Measurements from ENCODE around the gene PTPRO. TPM values are rescaled to one million over a fixed set of nuclear protein-coding genes. Genes with fewer than 3 reads are reported as not detected.

PTPRO gene
- total RNA-seq, 4 donors from 2014 or later, result 0.52 to 5.0 (median 1.0) TPM

DNA sequence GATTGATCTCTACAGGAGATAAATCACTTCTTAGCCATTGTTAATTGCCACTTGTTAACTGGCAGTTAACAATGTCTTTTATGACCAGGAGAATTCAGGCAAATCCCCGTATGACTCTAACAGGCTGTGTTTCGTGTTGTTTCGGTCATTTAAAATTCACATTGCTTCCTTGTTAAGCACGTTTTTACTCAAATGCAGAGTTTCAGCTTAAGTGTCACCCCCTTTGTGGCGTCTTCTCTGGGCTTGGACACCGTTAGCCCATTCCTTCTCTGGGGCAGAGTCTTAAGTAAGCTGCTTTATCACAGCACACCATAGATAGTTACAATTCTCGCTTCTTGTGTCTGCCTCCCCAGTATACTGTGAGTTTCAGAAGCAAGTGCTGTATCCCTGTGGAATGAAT is 261.5 kb downstream of the PTPRO start:
- H3K4me1 ChIP-seq, result no peaks in the 10 kb centered on the region
- TF ChIP-seq EP300 (IDR thresholded peaks at IDR 0.05), result no peak
- TF ChIP-seq POLR2AphosphoS5 (IDR thresholded peaks at IDR 0.05), result no peak
- TF ChIP-seq, protein P1, sequence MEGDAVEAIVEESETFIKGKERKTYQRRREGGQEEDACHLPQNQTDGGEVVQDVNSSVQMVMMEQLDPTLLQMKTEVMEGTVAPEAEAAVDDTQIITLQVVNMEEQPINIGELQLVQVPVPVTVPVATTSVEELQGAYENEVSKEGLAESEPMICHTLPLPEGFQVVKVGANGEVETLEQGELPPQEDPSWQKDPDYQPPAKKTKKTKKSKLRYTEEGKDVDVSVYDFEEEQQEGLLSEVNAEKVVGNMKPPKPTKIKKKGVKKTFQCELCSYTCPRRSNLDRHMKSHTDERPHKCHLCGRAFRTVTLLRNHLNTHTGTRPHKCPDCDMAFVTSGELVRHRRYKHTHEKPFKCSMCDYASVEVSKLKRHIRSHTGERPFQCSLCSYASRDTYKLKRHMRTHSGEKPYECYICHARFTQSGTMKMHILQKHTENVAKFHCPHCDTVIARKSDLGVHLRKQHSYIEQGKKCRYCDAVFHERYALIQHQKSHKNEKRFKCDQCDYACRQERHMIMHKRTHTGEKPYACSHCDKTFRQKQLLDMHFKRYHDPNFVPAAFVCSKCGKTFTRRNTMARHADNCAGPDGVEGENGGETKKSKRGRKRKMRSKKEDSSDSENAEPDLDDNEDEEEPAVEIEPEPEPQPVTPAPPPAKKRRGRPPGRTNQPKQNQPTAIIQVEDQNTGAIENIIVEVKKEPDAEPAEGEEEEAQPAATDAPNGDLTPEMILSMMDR (IDR thresholded peaks at IDR 0.05), result no peak
- no peak for TF ChIP-seq POLR2A (IDR thresholded peaks at IDR 0.05; ENCODE audit: low read depth)
- intact Hi-C loops (cut with DNase I), result loop anchor here (5.0 kb wide), 1 partner anchor 307 kb away; no protein-coding TSS in a partner anchor
- no peak overlapping the region for H3K27ac ChIP-seq (replicated peaks in 1 of 4)
- no peak overlapping the region for H3K4me3 ChIP-seq
- no peaks in the 10 kb centered on the region for H3K9me3 ChIP-seq
- no peak for DNase-seq (ENCODE audit: extremely low spot score)
- 76% methylated on average over 7 of the region's 7 CpGs for WGBS
- peaks cover 0 to 6% (median 0%) of the 10 kb centered on the region in 4 donors for H3K27me3 ChIP-seq
- H3K36me3 ChIP-seq, result no peaks in the 10 kb centered on the region

DNA sequence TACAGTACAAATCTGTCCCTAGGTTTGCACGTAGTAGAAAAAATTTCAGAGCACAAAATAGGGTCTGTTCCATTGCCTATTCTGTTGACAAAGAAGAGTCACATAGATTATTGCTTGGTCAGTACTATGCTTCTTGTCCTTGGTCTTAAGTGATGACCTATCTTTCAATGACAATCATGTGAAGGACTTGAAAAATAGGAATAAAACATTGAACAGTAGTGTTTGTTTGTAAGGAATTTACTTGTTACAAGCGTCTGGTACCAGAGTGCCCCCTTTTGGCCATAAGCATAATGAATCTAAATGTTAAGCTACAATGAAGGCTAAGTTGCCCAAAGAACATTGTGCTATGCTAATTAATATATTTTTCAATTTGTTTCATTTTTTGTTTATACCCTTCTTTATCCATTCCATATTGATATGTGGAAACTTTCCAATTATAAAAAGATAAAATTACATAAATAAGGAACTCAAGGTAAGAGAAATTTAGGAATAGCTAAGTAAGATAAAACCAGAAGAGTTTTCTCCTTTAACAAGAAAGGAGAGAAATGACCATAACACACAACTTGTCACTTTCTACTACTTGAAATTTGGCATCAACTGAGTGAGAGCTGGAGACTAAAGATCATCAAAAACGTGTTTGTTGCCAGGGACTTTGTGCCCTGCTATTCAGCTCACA is 262.2 kb downstream of the PTPRO start:
- TF ChIP-seq EP300 (IDR thresholded peaks at IDR 0.05) (no peak), POLR2AphosphoS5 (IDR thresholded peaks at IDR 0.05) (no peak), POLR2A (IDR thresholded peaks at IDR 0.05; ENCODE audit: low read depth) (no peak)
- TF ChIP-seq, protein P1 (IDR thresholded peaks at IDR 0.05), result peak; percentile 45 to 61 (median 48)
- intact Hi-C loops (cut with DNase I), result loop anchor here (5.0 kb wide), 1 partner anchor 307 kb away; no protein-coding TSS in a partner anchor
- no peak overlapping the region for H3K4me3 ChIP-seq
- no peaks in the 10 kb centered on the region for H3K36me3 ChIP-seq
- peaks cover 0 to 13% (median 0%) of the 10 kb centered on the region in 4 donors for H3K27me3 ChIP-seq
- DNase-seq (ENCODE audit: extremely low spot score), result no peak
- no peak overlapping the region for H3K27ac ChIP-seq (replicated peaks in 1 of 4)
- WGBS, result 38% methylated on average over 3 of the region's 3 CpGs
- H3K9me3 ChIP-seq, result no peaks in the 10 kb centered on the region
- H3K4me1 ChIP-seq, result no peaks in the 10 kb centered on the region

DNA sequence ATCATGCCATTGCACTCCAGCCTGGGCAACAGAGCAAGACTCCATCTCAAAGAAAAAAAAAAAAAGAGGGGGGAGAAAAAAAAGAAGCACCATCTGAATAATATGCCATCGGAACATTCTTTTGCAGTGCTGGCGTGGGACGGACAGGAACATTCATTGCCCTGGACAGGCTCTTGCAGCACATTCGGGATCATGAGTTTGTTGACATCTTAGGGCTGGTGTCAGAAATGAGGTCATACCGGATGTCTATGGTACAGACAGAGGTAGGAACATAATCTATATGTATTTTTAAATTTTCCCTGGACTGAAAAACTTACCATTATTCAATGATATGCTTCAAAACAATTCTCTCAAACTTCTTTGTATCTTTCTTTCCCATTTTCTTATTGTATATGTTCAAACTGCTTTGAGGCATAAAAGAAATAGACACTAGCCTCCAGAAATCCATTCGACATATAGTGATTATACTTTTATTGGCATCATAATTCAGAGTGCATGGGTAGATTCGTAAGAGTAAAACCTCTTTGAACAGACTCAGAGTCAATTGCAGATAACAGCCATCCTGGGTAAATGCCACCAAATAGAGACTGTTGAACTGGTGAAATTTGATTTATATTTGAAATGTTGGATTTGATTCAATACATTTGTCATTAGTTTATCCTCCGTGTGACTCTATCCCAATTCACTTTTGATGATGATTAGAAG is 267.2 kb downstream of the PTPRO start:
- Histone ChIP-seq H3K27me3 (peaks cover 0 to 13% (median 0%) of the 10 kb centered on the region in 4 donors), H3K4me1 (peaks cover 4 to 9% (median 7%) of the 10 kb centered on the region in 4 donors), H3K9me3 (no peaks in the 10 kb centered on the region), H3K4me3 (peak overlapping the region in 1 of 4 donors; percentile 41), H3K36me3 (no peaks in the 10 kb centered on the region), H3K27ac (replicated peaks in 1 of 4) (no peak overlapping the region)
- TF ChIP-seq, protein P1 (IDR thresholded peaks at IDR 0.05), result no peak
- TF ChIP-seq POLR2AphosphoS5 (IDR thresholded peaks at IDR 0.05) (no peak), EP300 (IDR thresholded peaks at IDR 0.05) (no peak), POLR2A (IDR thresholded peaks at IDR 0.05; ENCODE audit: low read depth) (no peak)
- intact Hi-C loops (cut with DNase I), result loop anchor here (1.0 to 5.0 kb wide), 2 partner anchors 198 to 267 kb away; partner anchors contain the start of gene EPS8
- whole genome bisulfite sequencing, result 77% methylated on average over 8 of the region's 8 CpGs
- peak; percentile 14 for DNase-seq (ENCODE audit: extremely low spot score)

DNA sequence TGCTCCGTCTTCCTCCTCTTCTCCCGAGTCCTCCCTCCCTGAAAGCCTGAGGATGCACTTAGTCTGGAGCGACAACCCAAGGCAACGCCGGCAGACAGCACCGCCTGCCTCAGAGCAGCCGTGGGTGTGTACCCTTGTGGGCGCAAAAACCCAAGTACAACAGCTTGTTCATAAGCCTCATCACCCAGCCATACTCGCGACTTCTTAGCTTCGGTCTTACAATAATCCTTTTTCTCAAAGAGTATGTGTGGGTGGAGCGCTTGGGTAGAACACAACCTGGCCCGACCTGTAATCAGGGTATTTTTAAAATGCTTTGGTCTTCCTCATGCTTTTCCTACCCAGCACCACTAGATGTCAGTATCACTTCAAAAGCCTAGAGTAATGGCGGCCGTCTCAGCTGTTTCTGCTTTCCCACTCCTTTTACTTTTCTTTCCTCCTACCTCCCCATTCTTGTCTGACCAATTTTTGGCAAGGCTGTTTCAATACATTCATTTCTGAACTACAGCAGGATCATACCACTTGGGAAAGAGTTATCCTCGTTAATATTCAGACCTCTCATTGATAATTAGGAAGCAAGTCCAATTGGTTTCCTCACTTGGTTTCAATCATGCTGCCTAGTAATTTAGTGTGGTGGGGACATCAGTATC is 268.0 kb downstream of the PTPRO start:
- DNase-seq (ENCODE audit: extremely low spot score), result peak; percentile 68
- WGBS, result 28% methylated on average over 16 of the region's 16 CpGs
- Histone ChIP-seq H3K4me1 (peaks cover 4 to 9% (median 7%) of the 10 kb centered on the region in 4 donors), H3K36me3 (no peaks in the 10 kb centered on the region), H3K27ac (replicated peaks in 1 of 4) (no peak overlapping the region), H3K27me3 (peaks cover 0 to 9% (median 0%) of the 10 kb centered on the region in 4 donors), H3K9me3 (no peaks in the 10 kb centered on the region), H3K4me3 (peak overlapping the region; percentile 37 to 53 (median 40))
- TF ChIP-seq, protein P1 (IDR thresholded peaks at IDR 0.05), result peak; percentile 91 to 93 (median 91)
- TF ChIP-seq POLR2AphosphoS5 (IDR thresholded peaks at IDR 0.05), result no peak
- intact Hi-C loops (cut with DNase I), result loop anchor here (1.0 to 5.0 kb wide), 2 partner anchors 197 to 266 kb away; partner anchors contain the start of gene EPS8

Data from esophagus muscularis mucosa (tissue), 4 donors.